GM12878 (cell line): ENCODE measurements around the gene GRK5. TPM values are rescaled to one million over a fixed set of nuclear protein-coding genes. Genes with fewer than 3 reads are reported as not detected.

Source experiments
- ATAC-seq: fragments of 200-7000 bp; cut with Tn5 transposase; 3 replicates; pipeline ENCODE4 v1.9.1; 2020; ENCODE audit warnings: mild to moderate bottlenecking, moderate library complexity
- BruUV-seq: library from RNA; stranded (reverse); fragments of 400-500 nt; replicated peaks from 2 replicates; lab custom pipeline; 2021; lab: Mats Ljungman, UMichigan
- CTCF ChIA-PET: fragments of 300-600 bp; sonication (Branson Sonifier 250); formaldehyde crosslinking; extraction: SDS; loops from one replicate; lab custom pipeline; 2021; ENCODE audit warnings: inconsistent platforms; lab: Yijun Ruan, JAX
- POLR2A ChIA-PET: fragments of 350-600 bp; formaldehyde crosslinking; extraction: SDS; loops from one replicate; lab custom pipeline; 2021; ENCODE audit warnings: inconsistent platforms; lab: Charles Lee
- RAD21 ChIA-PET: fragments of 300-600 bp; sonication (Branson Sonifier 250); formaldehyde crosslinking; loops from one replicate; lab custom pipeline; 2023; ENCODE audit warnings: antibody characterized with exemption; ENCODE audit not compliant: unreplicated experiment; lab: Charles Lee
- SMC1A ChIA-PET: fragments of 300-600 bp; sonication (Branson Sonifier 250); formaldehyde crosslinking; loops from one replicate; lab custom pipeline; 2023; ENCODE audit not compliant: unreplicated experiment, uncharacterized antibody; lab: Charles Lee
- DNase-seq: peaks from one replicate; pipeline ENCODE4 v3.0.0-alpha.2; 2011; ENCODE audit warnings: low read depth, low spot score
- FAIRE-seq: peaks from 3 replicates; lab custom pipeline; 2011; peaks lifted over from hg19 to GRCh38; lab: Jason Lieb, UNC
- H2AFZ ChIP-seq: 2 replicates; pipeline ENCODE4 v1.6.0; 2011; ENCODE audit warnings: low read depth, low read length, control low read depth; ENCODE audit not compliant: control insufficient read depth
- H3K27ac ChIP-seq: 2 replicates; pipeline ENCODE4 v1.5.1; 2011; ENCODE audit warnings: control low read depth; ENCODE audit not compliant: control insufficient read depth, insufficient read depth
- H3K27me3 ChIP-seq, 2 experiments: replicated peaks in 1 of 2; 2 replicates each; pipeline versions ENCODE4 v1.6.0 to v1.6.1; 2011; ENCODE audit warnings: low read length in 1 of 2; ENCODE audit not compliant: control insufficient read depth in 2 of 2, insufficient read depth in 2 of 2
- H3K36me3 ChIP-seq, 2 experiments: 2 replicates each; pipeline ENCODE4 v1.5.1; 2011; ENCODE audit warnings: low read length in 1 of 2; ENCODE audit not compliant: control insufficient read depth in 2 of 2, insufficient read depth in 2 of 2
- H3K4me1 ChIP-seq: 2 replicates; pipeline ENCODE4 v1.6.1; 2011; ENCODE audit warnings: mild to moderate bottlenecking, low read length, moderate library complexity, mixed read lengths; ENCODE audit not compliant: control insufficient read depth, insufficient read depth
- H3K4me2 ChIP-seq: 2 replicates; pipeline ENCODE4 v1.6.0; 2011; ENCODE audit warnings: control low read depth; ENCODE audit not compliant: control insufficient read depth, insufficient read depth
- H3K4me3 ChIP-seq: fragments of 200-600 bp; sonication (generic); 2 replicates; pipeline ENCODE4 v1.5.1; 2016
- H3K79me2 ChIP-seq: 2 replicates; pipeline ENCODE4 v1.6.0; 2011; ENCODE audit warnings: low read length; ENCODE audit not compliant: control insufficient read depth, insufficient read depth
- H3K9ac ChIP-seq: 2 replicates; pipeline ENCODE4 v1.8.0; 2011; ENCODE audit warnings: low read length, control low read depth, mixed read lengths; ENCODE audit not compliant: control insufficient read depth, insufficient read depth
- H3K9me3 ChIP-seq: replicated peaks from 3 replicates; pipeline ENCODE4 v1.5.1; 2011; ENCODE audit warnings: mild to moderate bottlenecking, low read length; ENCODE audit not compliant: control insufficient read depth, insufficient read depth
- H4K20me1 ChIP-seq: 2 replicates; pipeline ENCODE4 v1.6.0; 2011; ENCODE audit not compliant: control insufficient read depth, insufficient read depth
- CHD1 ChIP-seq: IDR thresholded peaks from 2 replicates; pipeline ENCODE4 v1.6.1; 2012; ENCODE audit warnings: low read depth, low read length, improper control_type of control experiment
- EP300 ChIP-seq, 2 experiments: fragments of 150-350 bp in 1 of 2; IDR thresholded peaks; 2 replicates each; pipeline ENCODE4 v1.6.1; 2011 to 2012; ENCODE audit warnings: low read depth in 2 of 2, low read length in 2 of 2, borderline replicate concordance in 1 of 2, improper control_type of control experiment in 1 of 2, inconsistent platforms in 1 of 2; ENCODE audit not compliant: control insufficient read depth in 1 of 2
- KLF5 ChIP-seq: fragments of 450-650 bp; IDR thresholded peaks from 2 replicates; pipeline ENCODE4 v1.6.1; 2014; ENCODE audit warnings: mild to moderate bottlenecking; ENCODE audit not compliant: partially characterized antibody
- PAX8 ChIP-seq: fragments of 450-650 bp; IDR thresholded peaks from 2 replicates; pipeline ENCODE4 v1.6.1; 2017; ENCODE audit warnings: mild to moderate bottlenecking, moderate library complexity
- SIN3A ChIP-seq: IDR thresholded peaks from 2 replicates; pipeline ENCODE4 v1.6.1; 2012; ENCODE audit warnings: low read depth, low read length, improper control_type of control experiment
- SRF ChIP-seq, 2 experiments: IDR thresholded peaks; 2 replicates each; pipeline ENCODE4 v1.6.1; 2011; ENCODE audit warnings: low read depth in 2 of 2, low read length in 2 of 2, mild to moderate bottlenecking in 1 of 2, moderate library complexity in 1 of 2
- WGBS: methylation state at CpG from one replicate; pipeline ENCODE4 v1.1.6; 2016; ENCODE audit warnings: low lambda C conversion rate; ENCODE audit not compliant: insufficient replicate concordance, insufficient coverage; ENCODE audit errors: missing lambda C conversion rate; 5-methylcytosine and 5-hydroxymethylcytosine counted together
- in situ Hi-C: fragments of 300-500 bp; cut with MboI; formaldehyde crosslinking; loops from 9 replicates; pipeline ENCODE4 v1.14.3; 2018; ENCODE audit warnings: mixed read lengths
- intact Hi-C: fragments of 100-400 bp; cut with micrococcal nuclease; formaldehyde crosslinking; loops from one replicate; pipeline ENCODE4 v1.14.2; 2022; ENCODE audit not compliant: unreplicated experiment
- polyA plus RNA-seq, 11 experiments: library from polyadenylated mRNA; depleted of rRNA in 4 of 11; unstranded in 6 of 11; stranded (reverse) in 5 of 11; fragments of >200 nt; fragmentation: Nextera tagmentation in 4 of 11; fragmentation: Illumina TruSeq in 1 of 11; extraction: Ambion mirVana in 4 of 11; extraction: Trizol in 1 of 11; gene quantifications; 1 replicate in 1 of 11; 2 replicates in 10 of 11; pipeline versions ENCODE4 v1.2.1 to v1.2.3, GENCODE V29; 2011 to 2016; ENCODE audit warnings: inconsistent platforms in 2 of 11, missing spikeins in 2 of 11, low read depth in 1 of 11
- total RNA-seq, 4 experiments: library from RNA; depleted of rRNA in 3 of 4; stranded (reverse); fragments of >200 nt in 3 of 4; fragmentation: Illumina TruSeq in 1 of 4; extraction: Trizol in 1 of 4; gene quantifications; 2 replicates each; pipeline versions ENCODE4 v1.2.1 to v1.2.3, GENCODE V29; 2013 to 2021
- TF ChIP-seq, protein P1 (sequence below): fragments of 450-650 bp; IDR thresholded peaks from 2 replicates; pipeline ENCODE4 v1.6.1; 2018; ENCODE audit warnings: mild to moderate bottlenecking, low read depth, moderate library complexity; ENCODE audit not compliant: partially characterized antibody

GRK5 gene
- total and polyA plus RNA-seq, 10 of the 15 experiments (the other 5 are each of a cell fraction or from before 2014, with no cell fraction given) = 0.11 to 22.1 (median 10.0) TPM

DNA sequence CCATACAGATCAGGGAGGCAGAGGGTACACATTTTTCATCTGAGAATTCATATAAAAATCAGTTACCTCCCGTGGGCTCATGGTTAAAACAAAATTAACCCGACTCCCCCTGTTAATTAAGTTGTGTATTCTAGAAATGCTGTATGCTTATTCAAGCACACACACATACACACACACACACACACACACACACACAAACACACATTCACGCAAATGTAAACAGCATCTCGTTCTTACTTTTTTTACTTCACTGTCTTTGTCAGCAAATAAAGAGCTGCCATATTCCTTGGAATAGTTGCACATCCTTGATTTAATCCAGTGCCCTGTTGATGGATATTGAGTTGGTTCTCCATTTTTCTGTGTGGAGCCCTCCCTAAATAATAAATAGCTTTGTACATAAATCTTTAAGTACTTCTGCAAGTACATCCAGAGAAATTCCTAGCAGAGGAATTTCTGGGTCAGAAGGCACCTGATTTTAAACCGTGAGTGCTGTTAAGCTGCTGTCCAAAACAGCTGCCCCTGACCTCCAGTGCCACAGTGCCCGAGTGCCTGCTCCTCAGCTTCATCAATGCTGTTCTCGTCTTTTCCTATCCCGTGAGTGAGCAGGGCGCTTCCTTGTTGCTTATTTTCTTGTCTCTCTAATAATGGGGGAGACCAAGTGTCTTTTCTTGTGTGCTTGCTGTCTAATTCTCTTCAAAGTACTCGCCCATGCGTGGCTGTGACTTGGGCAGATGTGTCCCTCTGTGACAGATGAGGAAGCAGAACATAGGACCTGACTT lies 217.9 kb downstream of the GRK5 start (continued):
- TF ChIP-seq EP300 (IDR thresholded peaks at IDR 0.05; ENCODE audit: borderline replicate concordance in 1 of 2, control insufficient read depth in 1 of 2, low read depth in 2 of 2, low read length in 2 of 2) (no peak), SRF (IDR thresholded peaks at IDR 0.05; ENCODE audit: low read depth in 2 of 2, low read length in 2 of 2) (no peak), SIN3A (no peak), PAX8 (no peak), CHD1 (no peak)
- TF ChIP-seq, all 136 proteins: peak for 0

DNA sequence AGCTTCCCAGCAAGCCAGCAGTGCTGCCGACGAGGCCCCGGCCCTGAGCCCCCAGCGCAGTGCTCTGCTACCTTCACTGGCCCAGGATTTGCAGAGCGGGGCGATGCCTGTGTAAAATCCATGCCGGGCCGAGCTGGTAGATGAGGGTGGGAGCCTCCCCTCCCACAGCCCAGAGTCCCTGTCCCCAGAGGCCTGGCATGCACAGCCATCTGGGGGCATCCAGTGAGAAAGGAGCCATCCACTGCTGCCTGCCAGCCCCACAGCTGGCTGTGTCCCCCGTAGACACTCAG lies 218.5 kb downstream of the GRK5 start:
- ChIA-PET RAD21 (no interaction called here), POLR2A (interaction anchor here (0.5 kb wide), 1 partner anchor 430 kb away, joined by 4 read pairs; no protein-coding TSS in a partner anchor), CTCF (interaction anchor here (1.4 kb wide), 1 partner anchor 19 kb away, joined by 3 read pairs; no protein-coding TSS in a partner anchor), SMC1A (no interaction called here)
- in situ Hi-C loops = no loop called here
- TF ChIP-seq KLF5 = no peak
- TF ChIP-seq, protein P1, sequence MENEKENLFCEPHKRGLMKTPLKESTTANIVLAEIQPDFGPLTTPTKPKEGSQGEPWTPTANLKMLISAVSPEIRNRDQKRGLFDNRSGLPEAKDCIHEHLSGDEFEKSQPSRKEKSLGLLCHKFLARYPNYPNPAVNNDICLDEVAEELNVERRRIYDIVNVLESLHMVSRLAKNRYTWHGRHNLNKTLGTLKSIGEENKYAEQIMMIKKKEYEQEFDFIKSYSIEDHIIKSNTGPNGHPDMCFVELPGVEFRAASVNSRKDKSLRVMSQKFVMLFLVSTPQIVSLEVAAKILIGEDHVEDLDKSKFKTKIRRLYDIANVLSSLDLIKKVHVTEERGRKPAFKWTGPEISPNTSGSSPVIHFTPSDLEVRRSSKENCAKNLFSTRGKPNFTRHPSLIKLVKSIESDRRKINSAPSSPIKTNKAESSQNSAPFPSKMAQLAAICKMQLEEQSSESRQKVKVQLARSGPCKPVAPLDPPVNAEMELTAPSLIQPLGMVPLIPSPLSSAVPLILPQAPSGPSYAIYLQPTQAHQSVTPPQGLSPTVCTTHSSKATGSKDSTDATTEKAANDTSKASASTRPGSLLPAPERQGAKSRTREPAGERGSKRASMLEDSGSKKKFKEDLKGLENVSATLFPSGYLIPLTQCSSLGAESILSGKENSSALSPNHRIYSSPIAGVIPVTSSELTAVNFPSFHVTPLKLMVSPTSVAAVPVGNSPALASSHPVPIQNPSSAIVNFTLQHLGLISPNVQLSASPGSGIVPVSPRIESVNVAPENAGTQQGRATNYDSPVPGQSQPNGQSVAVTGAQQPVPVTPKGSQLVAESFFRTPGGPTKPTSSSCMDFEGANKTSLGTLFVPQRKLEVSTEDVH = no peak
- no peaks in the 10 kb centered on the region for H3K4me1 ChIP-seq
- no peaks in the 10 kb centered on the region for H3K27me3 ChIP-seq
- intact Hi-C loops = no loop called here
- H3K36me3 ChIP-seq = peaks cover 9 to 12% of the 10 kb centered on the region in 2 experiments
- no peak overlapping the region for H3K9ac ChIP-seq
- H3K27ac ChIP-seq = no peak overlapping the region
- no peaks in the 10 kb centered on the region for H3K9me3 ChIP-seq
- no peaks in the 10 kb centered on the region for H3K79me2 ChIP-seq
- no peaks in the 10 kb centered on the region for H4K20me1 ChIP-seq
- no peak for ATAC-seq
- DNase-seq = no peak
- no peak overlapping the region for H3K4me2 ChIP-seq
- no peak overlapping the region for H2AFZ ChIP-seq
- WGBS = 96% methylated on average over 9 of the region's 9 CpGs
- H3K4me3 ChIP-seq = no peak overlapping the region
- FAIRE-seq = no peak
- BruUV-seq = no TSS peak
